H1 (cell line): ENCODE measurements around the gene NOS1AP. TPM values are rescaled to one million over a fixed set of nuclear protein-coding genes. Genes with fewer than 3 reads are reported as not detected.

ENCODE experiments used
- CTCF ChIA-PET: fragments of 300-600 bp; sonication (Branson Sonifier 250); formaldehyde crosslinking; loops from one replicate; lab custom pipeline; 2021; ENCODE audit not compliant: partially characterized antibody; lab: Charles Lee
- POLR2A ChIA-PET: fragments of 300-600 bp; sonication (Branson Sonifier 250); formaldehyde crosslinking; loops from one replicate; lab custom pipeline; 2021; ENCODE audit warnings: inconsistent platforms; ENCODE audit not compliant: partially characterized antibody; lab: Charles Lee
- DNase-seq, 2 experiments: peaks; one replicate each; pipeline versions ENCODE4 v3.0.0 to v3.0.0-alpha.2; 2010 to 2022; ENCODE audit warnings: low spot score in 2 of 2, low read depth in 1 of 2, mixed read lengths in 1 of 2
- FAIRE-seq: peaks from 2 replicates; lab custom pipeline; 2011; peaks lifted over from hg19 to GRCh38; lab: Jason Lieb, UNC
- H2AFZ ChIP-seq: 2 replicates; pipeline ENCODE4 v1.8.1; 2012; ENCODE audit warnings: low read length, inconsistent platforms
- H2AK5ac ChIP-seq: 2 replicates; pipeline ENCODE4 v1.6.1; 2013; ENCODE audit warnings: low read depth, low read length
- H2BK120ac ChIP-seq: replicated peaks from 2 replicates; pipeline ENCODE3; 2013; ENCODE audit warnings: low read depth, low read length, inconsistent platforms
- H2BK12ac ChIP-seq: 2 replicates; pipeline ENCODE4 v1.6.1; 2013; ENCODE audit warnings: low read depth, low read length
- H2BK15ac ChIP-seq: 2 replicates; pipeline ENCODE4 v1.6.1; 2013; ENCODE audit warnings: low read length
- H2BK20ac ChIP-seq: 2 replicates; pipeline ENCODE4 v1.6.1; 2013; ENCODE audit warnings: low read length
- H2BK5ac ChIP-seq: 2 replicates; pipeline ENCODE4 v1.6.1; 2013; ENCODE audit warnings: low read depth, low read length
- H3K14ac ChIP-seq: 2 replicates; pipeline ENCODE4 v1.6.1; 2013; ENCODE audit warnings: inconsistent platforms; ENCODE audit not compliant: insufficient read length
- H3K18ac ChIP-seq: 2 replicates; pipeline ENCODE4 v1.6.1; 2013; ENCODE audit warnings: low read length; ENCODE audit errors: extremely low read depth
- H3K23ac ChIP-seq: 2 replicates; pipeline ENCODE4 v1.6.1; 2013; ENCODE audit warnings: inconsistent platforms; ENCODE audit not compliant: insufficient read length
- H3K23me2 ChIP-seq: 2 replicates; pipeline ENCODE4 v1.6.1; 2013; ENCODE audit warnings: low read depth, low read length
- H3K27ac ChIP-seq: 2 replicates; pipeline ENCODE4 v1.6.1; 2011; ENCODE audit warnings: low read depth, low read length, inconsistent platforms
- H3K27me3 ChIP-seq, 4 experiments: replicated peaks in 1 of 4; 1 replicate in 1 of 4; 2 replicates in 3 of 4; pipeline versions ENCODE4 v1.6.1 to v1.8.1; 2011 to 2013; ENCODE audit warnings: low read length in 3 of 4, mild to moderate bottlenecking in 3 of 4, inconsistent platforms in 2 of 4, mixed read lengths in 2 of 4, moderate library complexity in 1 of 4; ENCODE audit not compliant: control insufficient read depth in 3 of 4, insufficient read depth in 3 of 4; ENCODE audit errors: extremely low read depth in 1 of 4
- H3K36me3 ChIP-seq, 4 experiments: 2 replicates each; pipeline versions ENCODE4 v1.6.1 to v1.8.1; 2011 to 2013; ENCODE audit warnings: mild to moderate bottlenecking in 4 of 4, low read length in 3 of 4, moderate library complexity in 2 of 4, control low read depth in 1 of 4, inconsistent platforms in 1 of 4; ENCODE audit not compliant: insufficient read depth in 4 of 4, control insufficient read depth in 2 of 4
- H3K4ac ChIP-seq: replicated peaks from 2 replicates; pipeline ENCODE3; 2013; ENCODE audit warnings: low read length, low read depth, mixed read lengths, inconsistent platforms; ENCODE audit not compliant: insufficient read length
- H3K4me1 ChIP-seq, 4 experiments: replicated peaks in 1 of 4; 1 replicate in 1 of 4; 2 replicates in 3 of 4; pipeline versions ENCODE4 v1.6.1 to v1.8.1; 2011 to 2013; ENCODE audit warnings: low read length in 3 of 4, inconsistent platforms in 2 of 4, mixed read lengths in 1 of 4; ENCODE audit not compliant: insufficient read depth in 4 of 4, control insufficient read depth in 3 of 4
- H3K4me2 ChIP-seq, 2 experiments: 2 replicates each; pipeline versions ENCODE4 v1.6.1 to v1.8.1; 2011 to 2013; ENCODE audit warnings: low read depth in 2 of 2, low read length in 2 of 2, control low read depth in 1 of 2, inconsistent platforms in 1 of 2, mild to moderate bottlenecking in 1 of 2; ENCODE audit not compliant: insufficient read depth in 1 of 2
- H3K4me3 ChIP-seq, 4 experiments: fragments of 200-600, 300-600 bp in 1 of 4; sonication (generic), shearing (Covaris generic), sonication (Bioruptor Twin) in 1 of 4; 2 replicates each; pipeline versions ENCODE4 v1.5.1 to v1.8.1; 2011 to 2016; ENCODE audit warnings: low read length in 4 of 4, low read depth in 3 of 4, control low read depth in 2 of 4, inconsistent platforms in 2 of 4, mild to moderate bottlenecking in 2 of 4, mixed read lengths in 1 of 4, moderate library complexity in 1 of 4; ENCODE audit not compliant: insufficient read depth in 2 of 4; ENCODE audit errors: extremely low read depth in 1 of 4
- H3K56ac ChIP-seq: replicated peaks from 2 replicates; pipeline ENCODE3; 2013; ENCODE audit warnings: low read depth, mild to moderate bottlenecking, mixed read lengths, low read length, inconsistent platforms; ENCODE audit not compliant: insufficient read length
- H3K79me1 ChIP-seq: 2 replicates; pipeline ENCODE4 v1.6.1; 2013; ENCODE audit warnings: low read depth, low read length, control low read depth
- H3K79me2 ChIP-seq, 2 experiments: 2 replicates each; pipeline versions ENCODE4 v1.6.1 to v1.8.1; 2012 to 2013; ENCODE audit warnings: low read length in 2 of 2, mild to moderate bottlenecking in 2 of 2, inconsistent platforms in 1 of 2; ENCODE audit not compliant: insufficient read depth in 2 of 2, control insufficient read depth in 1 of 2
- H3K9ac ChIP-seq, 4 experiments: replicated peaks in 1 of 4; 1 replicate in 1 of 4; 2 replicates in 3 of 4; pipeline versions ENCODE4 v1.6.1 to v1.8.1; 2011 to 2013; ENCODE audit warnings: low read depth in 3 of 4, low read length in 3 of 4, control low read depth in 2 of 4, mild to moderate bottlenecking in 2 of 4, moderate library complexity in 2 of 4, inconsistent platforms in 1 of 4; ENCODE audit errors: extremely low read depth in 1 of 4
- H3K9me3 ChIP-seq, 2 experiments: 2 replicates each; pipeline versions ENCODE4 v1.6.1 to v1.8.1; 2012 to 2013; ENCODE audit warnings: mild to moderate bottlenecking in 2 of 2, moderate library complexity in 2 of 2, control low read depth in 1 of 2, inconsistent platforms in 1 of 2, low read depth in 1 of 2, low read length in 1 of 2, mixed read lengths in 1 of 2; ENCODE audit not compliant: insufficient read depth in 2 of 2
- H4K20me1 ChIP-seq, 2 experiments: replicated peaks in 1 of 2; 2 replicates each; pipeline versions ENCODE3 to v1.8.1; 2011 to 2013; ENCODE audit warnings: inconsistent platforms in 2 of 2, low read length in 2 of 2, mild to moderate bottlenecking in 1 of 2; ENCODE audit not compliant: insufficient read depth in 2 of 2, control insufficient read depth in 1 of 2
- H4K5ac ChIP-seq: 2 replicates; pipeline ENCODE4 v1.6.1; 2013; ENCODE audit warnings: low read length, low read depth, mixed read lengths, inconsistent platforms; ENCODE audit not compliant: insufficient read length
- H4K8ac ChIP-seq: 2 replicates; pipeline ENCODE4 v1.8.0; 2013; ENCODE audit warnings: mild to moderate bottlenecking, moderate library complexity, low read length, inconsistent platforms; ENCODE audit not compliant: insufficient read depth; ENCODE audit errors: extremely low read depth
- H4K91ac ChIP-seq: replicated peaks from 2 replicates; pipeline ENCODE3; 2013; ENCODE audit warnings: low read length, mixed read lengths, inconsistent platforms; ENCODE audit not compliant: insufficient read length
- ASH2L ChIP-seq: fragments of 200-600, 300-600 bp; sonication (generic); IDR thresholded peaks from one replicate; pipeline ENCODE4 v1.7.1; 2017; ENCODE audit warnings: low read length
- CHD1 ChIP-seq: IDR thresholded peaks from 2 replicates; pipeline ENCODE4 v1.6.1; 2012; ENCODE audit warnings: low read depth, low read length, improper control_type of control experiment
- EZH2 ChIP-seq: fragments of 200-600 bp; sonication (generic); IDR thresholded peaks from 2 replicates; pipeline ENCODE4 v1.7.1; 2012; ENCODE audit warnings: low read depth, mild to moderate bottlenecking, moderate library complexity, low read length, inconsistent platforms; ENCODE audit not compliant: severe bottlenecking
- MAFK ChIP-seq: IDR thresholded peaks from 2 replicates; pipeline ENCODE4 v1.6.1; 2012; ENCODE audit warnings: low read depth, mild to moderate bottlenecking, improper control_type of control experiment, low read length
- RXRA ChIP-seq: IDR thresholded peaks from 2 replicates; pipeline ENCODE4 v1.6.1; 2011; ENCODE audit warnings: low read depth, mild to moderate bottlenecking, low read length, moderate library complexity; ENCODE audit not compliant: insufficient read depth
- SUZ12 ChIP-seq: fragments of 200-600 bp; sonication (generic); IDR thresholded peaks from 2 replicates; pipeline ENCODE4 v1.6.1; 2012; ENCODE audit warnings: mild to moderate bottlenecking, inconsistent platforms, low read length, moderate library complexity, mixed read lengths
- TAF1 ChIP-seq: IDR thresholded peaks from 2 replicates; pipeline ENCODE4 v1.6.1; 2011; ENCODE audit warnings: mild to moderate bottlenecking, low read depth, low read length
- YY1 ChIP-seq: IDR thresholded peaks from 2 replicates; pipeline ENCODE4 v1.6.1; 2011; ENCODE audit warnings: low read depth, mild to moderate bottlenecking, low read length
- WGBS, 2 experiments: shearing (Covaris generic) in 1 of 2; methylation state at CpG; one replicate each; pipeline versions ENCODE4 v1.1.6 to v1.1.7; 2013 to 2015; ENCODE audit warnings: low lambda C conversion rate in 2 of 2, mixed read lengths in 2 of 2, inconsistent platforms in 1 of 2, low coverage in 1 of 2, missing lambda C conversion rate in 1 of 2; ENCODE audit not compliant: insufficient replicate concordance in 2 of 2, insufficient coverage in 1 of 2, insufficient read length in 1 of 2; ENCODE audit errors: extremely low coverage in 1 of 2, missing lambda C conversion rate in 1 of 2; 5-methylcytosine and 5-hydroxymethylcytosine counted together
- polyA plus RNA-seq, 7 experiments: library from polyadenylated mRNA; depleted of rRNA in 3 of 7; stranded (reverse) in 5 of 7; unstranded in 2 of 7; fragments of >200 nt in 5 of 7; fragments of 200-250 nt in 2 of 7; gene quantifications; 1 replicate in 5 of 7; 2 replicates in 1 of 7; 4 replicates in 1 of 7; pipeline versions ENCODE4 v1.2.1 to v1.2.3, GENCODE V29; 2011 to 2013; ENCODE audit warnings: missing spikeins in 2 of 7, mixed read lengths in 2 of 7
- total RNA-seq: library from RNA; stranded (reverse); fragmentation: NEBNext Ultra II Directional; extraction: Animal tissue kit (Norgen Biotek cat#: 25700); gene quantifications from 2 replicates; pipeline ENCODE4 v1.2.1, GENCODE V29; 2021

NOS1AP gene
- total and polyA plus RNA-seq, 2 of the 8 experiments (the other 6 are each of a cell fraction or from before 2014, with no cell fraction given) = 2.4 to 12.1 TPM

DNA sequence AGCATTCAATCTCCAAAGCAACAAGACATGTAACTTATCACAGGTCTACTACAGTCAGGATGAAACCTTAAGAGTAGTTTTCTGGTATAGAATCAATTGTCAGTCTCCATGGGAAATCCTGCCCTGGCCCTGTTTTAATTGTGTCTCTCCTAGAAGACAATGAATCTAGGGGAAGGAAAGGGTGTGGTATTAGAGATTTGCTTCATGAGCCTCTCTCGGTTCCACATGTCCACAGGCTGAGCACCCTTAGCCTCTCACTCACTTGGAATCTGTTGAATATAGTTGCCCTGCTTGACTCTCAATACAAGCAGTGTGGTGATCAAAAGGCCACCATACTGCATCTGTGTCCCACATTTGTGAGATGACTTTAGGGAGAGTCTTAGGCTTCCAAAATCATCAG, 289.4 kb downstream of the NOS1AP start:
- Histone ChIP-seq H4K8ac (no peak overlapping the region), H2BK12ac (no peak overlapping the region), H3K27ac (no peak overlapping the region), H3K27me3 (no peaks in the 10 kb centered on the region), H2AFZ (no peak overlapping the region), H3K4me2 (no peak overlapping the region), H2BK120ac (no peak overlapping the region), H3K4me1 (no peaks in the 10 kb centered on the region), H3K23ac (no peak overlapping the region), H3K4me3 (no peak overlapping the region), H4K20me1 (no peaks in the 10 kb centered on the region), H3K9me3 (no peaks in the 10 kb centered on the region), H3K79me1 (no peaks in the 10 kb centered on the region), H2BK15ac (no peak overlapping the region), H3K36me3 (no peaks in the 10 kb centered on the region), H3K14ac (no peak overlapping the region), H3K56ac (no peak overlapping the region), H3K18ac (no peak overlapping the region), H4K5ac (no peak overlapping the region), H3K9ac (no peak overlapping the region), H3K4ac (no peak overlapping the region), H4K91ac (no peak overlapping the region), H3K23me2 (no peaks in the 10 kb centered on the region), H2AK5ac (no peak overlapping the region), H3K79me2 (no peaks in the 10 kb centered on the region), H2BK20ac (no peak overlapping the region), H2BK5ac (no peak overlapping the region)
- 60% methylated on average over 1 of the region's 1 CpG; no CpG with 5 or more reads in 1 of the 2 experiments for WGBS, 2 experiments
- POLR2A ChIA-PET = interaction anchor here (1.2 kb wide), 1 partner anchor 25 kb away, joined by 3 read pairs; no protein-coding TSS in a partner anchor
- CTCF ChIA-PET = interaction anchor here (1.1 to 1.5 kb wide), 3 partner anchors 9 to 303 kb away, joined by 4 to 10 read pairs (median 4); no protein-coding TSS in a partner anchor
- FAIRE-seq = no peak
- no peak for DNase-seq
- TF ChIP-seq SUZ12 = no peak
- no peak for TF ChIP-seq RXRA
- TF ChIP-seq TAF1 = no peak
- TF ChIP-seq YY1 = no peak
- TF ChIP-seq EZH2 = no peak
- no peak for TF ChIP-seq ASH2L
- no peak for TF ChIP-seq CHD1
- TF ChIP-seq MAFK = no peak
